ENCODE data around the gene ZAP70.
"Not testable (repeated sequence)": the region's sequence is repeated elsewhere in the genome, so short reads cannot be mapped to it uniquely, and the experiment has no call there.

ZAP70 gene

GRCh38 chr2:97678298-97678697, 35.1 kb upstream of the ZAP70 start:
- ATAC-seq (replicated peaks) (no peak), DNase-seq (no peak)
- H3K36me3 Mint-ChIP-seq (ENCODE audit: insufficient read depth) = no peaks in the 10 kb centered on the region
- no peak overlapping the region for H3K4me3 Mint-ChIP-seq
- peaks cover 0 to 9% of the 10 kb centered on the region in 2 donors for H3K27me3 Mint-ChIP-seq
- no peaks in the 10 kb centered on the region for H3K4me1 Mint-ChIP-seq (ENCODE audit: low read depth in 2 of 2)
- no peaks in the 10 kb centered on the region for H3K9me3 Mint-ChIP-seq
- no peak overlapping the region for H3K27ac Mint-ChIP-seq

- not testable (repeated sequence) for H3K4me3 Mint-ChIP-seq; DNase-seq; H3K27ac Mint-ChIP-seq; H3K36me3 Mint-ChIP-seq (ENCODE audit: insufficient read depth); H3K27me3 Mint-ChIP-seq; H3K4me1 Mint-ChIP-seq (ENCODE audit: low read depth in 2 of 2); ATAC-seq (replicated peaks); H3K9me3 Mint-ChIP-seq
These were observed 26.1 kb upstream of the ZAP70 start for GRCh38 chr2:97687235-97687634.

GRCh38 chr2:97688062-97688827, 25.1 kb upstream of the ZAP70 start:
- H3K27me3 Mint-ChIP-seq = peaks cover 0 to 8% of the 10 kb centered on the region in 2 donors
- H3K9me3 Mint-ChIP-seq = no peaks in the 10 kb centered on the region
- H3K4me3 Mint-ChIP-seq = no peak overlapping the region
- no peak for DNase-seq
- no peak for ATAC-seq (replicated peaks)
- H3K36me3 Mint-ChIP-seq (ENCODE audit: insufficient read depth) = no peaks in the 10 kb centered on the region
- no peak overlapping the region for H3K27ac Mint-ChIP-seq
- no peaks in the 10 kb centered on the region for H3K4me1 Mint-ChIP-seq (ENCODE audit: low read depth in 2 of 2)

GRCh38 chr2:97691166-97691565, 22.2 kb upstream of the ZAP70 start:
- Mint-ChIP-seq H3K9me3 (no peaks in the 10 kb centered on the region), H3K4me1 (ENCODE audit: low read depth in 2 of 2) (no peaks in the 10 kb centered on the region), H3K27ac (no peak overlapping the region), H3K4me3 (no peak overlapping the region), H3K36me3 (ENCODE audit: insufficient read depth) (no peaks in the 10 kb centered on the region), H3K27me3 (peaks cover 0 to 8% of the 10 kb centered on the region in 2 donors)
- ATAC-seq (replicated peaks) = no peak
- DNase-seq = no peak

GRCh38 chr2:97693476-97693875, 19.9 kb upstream of the ZAP70 start:
- Mint-ChIP-seq H3K27me3 (peaks cover 0 to 6% of the 10 kb centered on the region in 2 donors), H3K36me3 (ENCODE audit: insufficient read depth) (no peaks in the 10 kb centered on the region), H3K27ac (no peak overlapping the region), H3K9me3 (no peaks in the 10 kb centered on the region), H3K4me1 (ENCODE audit: low read depth in 2 of 2) (no peaks in the 10 kb centered on the region), H3K4me3 (no peak overlapping the region)
- ATAC-seq (replicated peaks) (no peak), DNase-seq (no peak)

GRCh38 chr2:97695744-97696143, 17.6 kb upstream of the ZAP70 start:
- Mint-ChIP-seq H3K27ac (no peak overlapping the region), H3K36me3 (ENCODE audit: insufficient read depth) (peaks cover 2% of the 10 kb centered on the region), H3K27me3 (no peaks in the 10 kb centered on the region), H3K4me3 (no peak overlapping the region), H3K9me3 (no peaks in the 10 kb centered on the region), H3K4me1 (ENCODE audit: low read depth in 2 of 2) (peaks cover 6 to 7% of the 10 kb centered on the region in 2 donors)
- DNase-seq (no peak), ATAC-seq (replicated peaks) (no peak)

- Mint-ChIP-seq H3K36me3 (ENCODE audit: insufficient read depth) (peaks cover 2% of the 10 kb centered on the region), H3K4me3 (no peak overlapping the region), H3K27ac (no peak overlapping the region), H3K9me3 (no peaks in the 10 kb centered on the region), H3K27me3 (no peaks in the 10 kb centered on the region), H3K4me1 (ENCODE audit: low read depth in 2 of 2) (peaks cover 6 to 7% of the 10 kb centered on the region in 2 donors)
- DNase-seq (peak; percentile 92 to 93 (median 92)), ATAC-seq (replicated peaks) (peak; percentile 95)
These were observed 15.8 kb upstream of the ZAP70 start for GRCh38 chr2:97697252-97698235.

GRCh38 chr2:97698530-97698929, 14.8 kb upstream of the ZAP70 start:
- Mint-ChIP-seq H3K9me3 (no peaks in the 10 kb centered on the region), H3K27me3 (no peaks in the 10 kb centered on the region), H3K4me3 (no peak overlapping the region), H3K27ac (no peak overlapping the region), H3K36me3 (ENCODE audit: insufficient read depth) (peaks cover 2% of the 10 kb centered on the region), H3K4me1 (ENCODE audit: low read depth in 2 of 2) (peaks cover 6 to 7% of the 10 kb centered on the region in 2 donors)
- DNase-seq = no peak
- ATAC-seq (replicated peaks) = no peak

GRCh38 chr2:97699765-97700444, 13.5 kb upstream of the ZAP70 start:
- DNase-seq (peak; percentile 59 to 74 (median 62)), ATAC-seq (replicated peaks) (peak; percentile 82)
- Mint-ChIP-seq H3K4me1 (ENCODE audit: low read depth in 2 of 2) (peaks cover 6 to 7% of the 10 kb centered on the region in 2 donors), H3K27ac (no peak overlapping the region), H3K4me3 (no peak overlapping the region), H3K36me3 (ENCODE audit: insufficient read depth) (peaks cover 2% of the 10 kb centered on the region), H3K27me3 (no peaks in the 10 kb centered on the region), H3K9me3 (no peaks in the 10 kb centered on the region)

GRCh38 chr2:97701186-97701585, 12.2 kb upstream of the ZAP70 start:
- Mint-ChIP-seq H3K9me3 (no peaks in the 10 kb centered on the region), H3K4me1 (ENCODE audit: low read depth in 2 of 2) (peaks cover 6 to 7% of the 10 kb centered on the region in 2 donors), H3K4me3 (no peak overlapping the region), H3K27ac (no peak overlapping the region), H3K36me3 (ENCODE audit: insufficient read depth) (peaks cover 2% of the 10 kb centered on the region), H3K27me3 (no peaks in the 10 kb centered on the region)
- DNase-seq (no peak), ATAC-seq (replicated peaks) (no peak)

- Mint-ChIP-seq H3K4me1 (ENCODE audit: low read depth in 2 of 2) (peaks cover 6 to 7% of the 10 kb centered on the region in 2 donors), H3K4me3 (no peak overlapping the region), H3K9me3 (no peaks in the 10 kb centered on the region), H3K27ac (no peak overlapping the region), H3K27me3 (no peaks in the 10 kb centered on the region), H3K36me3 (ENCODE audit: insufficient read depth) (peaks cover 2% of the 10 kb centered on the region)
- DNase-seq = no peak
- no peak for ATAC-seq (replicated peaks)
These were observed 11.4 kb upstream of the ZAP70 start for GRCh38 chr2:97701851-97702465.

GRCh38 chr2:97702731-97703470, 10.5 kb upstream of the ZAP70 start:
- no peak overlapping the region for H3K4me3 Mint-ChIP-seq
- H3K27me3 Mint-ChIP-seq = no peaks in the 10 kb centered on the region
- H3K27ac Mint-ChIP-seq = no peak overlapping the region
- no peak for ATAC-seq (replicated peaks)
- peaks cover 6 to 7% of the 10 kb centered on the region in 2 donors for H3K4me1 Mint-ChIP-seq (ENCODE audit: low read depth in 2 of 2)
- H3K36me3 Mint-ChIP-seq (ENCODE audit: insufficient read depth) = peaks cover 2% of the 10 kb centered on the region
- DNase-seq = no peak
- H3K9me3 Mint-ChIP-seq = no peaks in the 10 kb centered on the region

Data from effector memory CD8-positive, alpha-beta T cell (primary cell).